ENCODE data around the gene YARS1.
"Not testable (repeated sequence)": the region's sequence is repeated elsewhere in the genome, so short reads cannot be mapped to it uniquely, and the experiment has no call there.

YARS1 gene

GRCh38 chr1:32806290-32806689, 10.9 kb downstream of the YARS1 start:
- H3K4me3 ChIP-seq (ENCODE audit: low read length), result no peak overlapping the region
- no peak for TF ChIP-seq ZNF274 (IDR thresholded peaks at IDR 0.05; ENCODE audit: low read depth, low read length)

GRCh38 chr1:32804460-32804859, 12.7 kb downstream of the YARS1 start:
- H3K4me3 ChIP-seq (ENCODE audit: low read length), result not testable (repeated sequence)

GRCh38 chr1:32801096-32801715, 16.0 kb downstream of the YARS1 start:
- no peak for TF ChIP-seq ZNF274 (IDR thresholded peaks at IDR 0.05; ENCODE audit: low read depth, low read length)

GRCh38 chr1:32798679-32799416, 18.3 kb downstream of the YARS1 start:
- H3K4me3 ChIP-seq (ENCODE audit: low read length), result no peak overlapping the region
- no peak for TF ChIP-seq ZNF274 (IDR thresholded peaks at IDR 0.05; ENCODE audit: low read depth, low read length)

More at GRCh38 chr1:32801096-32801715, 16.0 kb downstream of the YARS1 start:
- H3K4me3 ChIP-seq (ENCODE audit: low read length), result no peak overlapping the region

GRCh38 chr1:32798191-32798590, 19.0 kb downstream of the YARS1 start:
- TF ChIP-seq ZNF274 (IDR thresholded peaks at IDR 0.05; ENCODE audit: low read depth, low read length), result no peak
- no peak overlapping the region for H3K4me3 ChIP-seq (ENCODE audit: low read length)

- H3K4me3 ChIP-seq (ENCODE audit: low read length), result no peak overlapping the region
- TF ChIP-seq ZNF274 (IDR thresholded peaks at IDR 0.05; ENCODE audit: low read depth, low read length), result no peak
Measured at GRCh38 chr1:32797456-32797855, 19.7 kb downstream of the YARS1 start.

GRCh38 chr1:32795763-32796162, 21.4 kb downstream of the YARS1 start:
- H3K4me3 ChIP-seq (ENCODE audit: low read length), result not testable (repeated sequence)

GRCh38 chr1:32791881-32792280, 25.3 kb downstream of the YARS1 start:
- no peak for TF ChIP-seq ZNF274 (IDR thresholded peaks at IDR 0.05; ENCODE audit: low read depth, low read length)
- no peak overlapping the region for H3K4me3 ChIP-seq (ENCODE audit: low read length)

- not testable (repeated sequence) for H3K4me3 ChIP-seq (ENCODE audit: low read length)
Measured at GRCh38 chr1:32789356-32789755, 27.8 kb downstream of the YARS1 start.

- no peak overlapping the region for H3K4me3 ChIP-seq (ENCODE audit: low read length)
- no peak for TF ChIP-seq ZNF274 (IDR thresholded peaks at IDR 0.05; ENCODE audit: low read depth, low read length)
Measured at GRCh38 chr1:32786856-32787255, 30.3 kb downstream of the YARS1 start.

GRCh38 chr1:32784817-32785216, 32.3 kb downstream of the YARS1 start:
- TF ChIP-seq ZNF274 (IDR thresholded peaks at IDR 0.05; ENCODE audit: low read depth, low read length), result no peak
- H3K4me3 ChIP-seq (ENCODE audit: low read length), result no peak overlapping the region

- H3K4me3 ChIP-seq (ENCODE audit: low read length), result no peak overlapping the region
- TF ChIP-seq ZNF274 (IDR thresholded peaks at IDR 0.05; ENCODE audit: low read depth, low read length), result no peak
Measured at GRCh38 chr1:32783851-32784250, 33.3 kb downstream of the YARS1 start.

GRCh38 chr1:32782086-32782485, 35.1 kb downstream of the YARS1 start:
- no peak for TF ChIP-seq ZNF274 (IDR thresholded peaks at IDR 0.05; ENCODE audit: low read depth, low read length)
- H3K4me3 ChIP-seq (ENCODE audit: low read length), result no peak overlapping the region

- TF ChIP-seq ZNF274 (IDR thresholded peaks at IDR 0.05; ENCODE audit: low read depth, low read length), result no peak
- H3K4me3 ChIP-seq (ENCODE audit: low read length), result no peak overlapping the region
Measured at GRCh38 chr1:32780628-32781234, 36.4 kb downstream of the YARS1 start.

GRCh38 chr1:32780005-32780404, 37.2 kb downstream of the YARS1 start:
- H3K4me3 ChIP-seq (ENCODE audit: low read length), result no peak overlapping the region
- no peak for TF ChIP-seq ZNF274 (IDR thresholded peaks at IDR 0.05; ENCODE audit: low read depth, low read length)
